WTC11 (cell line): ENCODE data around the gene SNAPC4. TPM values are rescaled to one million over a fixed set of nuclear protein-coding genes. Genes with fewer than 3 reads are reported as not detected.

Source experiments
- CREB1 ChIP-seq: sonication (generic); formaldehyde crosslinking; IDR thresholded peaks from 2 replicates; pipeline ENCODE4 v1.8.0; 2023; ENCODE audit warnings: mild to moderate bottlenecking, missing genetic modification reagents
- CREM ChIP-seq: sonication (generic); formaldehyde crosslinking; IDR thresholded peaks from 2 replicates; pipeline ENCODE4 v1.8.1; 2022; ENCODE audit warnings: mild to moderate bottlenecking, missing genetic modification reagents, moderate library complexity
- FOXJ3 ChIP-seq: sonication (generic); formaldehyde crosslinking; IDR thresholded peaks from 2 replicates; pipeline ENCODE4 v1.9.0; 2021; ENCODE audit warnings: missing genetic modification reagents, mild to moderate bottlenecking, borderline replicate concordance
- FOXP1 ChIP-seq: sonication (generic); formaldehyde crosslinking; IDR thresholded peaks from 2 replicates; pipeline ENCODE4 v1.8.0; 2022; ENCODE audit warnings: missing genetic modification reagents, mild to moderate bottlenecking, moderate library complexity, borderline replicate concordance
- HMGA2 ChIP-seq: fragments of 250-450 bp; sonication (Bioruptor Pico); IDR thresholded peaks from 2 replicates; pipeline ENCODE4 v1.4.0; 2021; ENCODE audit warnings: mild to moderate bottlenecking, moderate library complexity
- HMGXB4 ChIP-seq: sonication (generic); formaldehyde crosslinking; IDR thresholded peaks from 2 replicates; pipeline ENCODE4 v1.8.1; 2023; ENCODE audit warnings: mild to moderate bottlenecking, moderate library complexity, missing genetic modification reagents
- JAZF1 ChIP-seq: fragments of 250-450 bp; sonication (Bioruptor Pico); IDR thresholded peaks from 2 replicates; pipeline ENCODE4 v1.9.0; 2021; ENCODE audit warnings: moderate library complexity, mild to moderate bottlenecking, inconsistent platforms
- MYBL2 ChIP-seq: sonication (generic); formaldehyde crosslinking; IDR thresholded peaks from 2 replicates; pipeline ENCODE4 v1.8.1; 2023; ENCODE audit warnings: mild to moderate bottlenecking, moderate library complexity, missing genetic modification reagents
- NFATC4 ChIP-seq: fragments of 250-450 bp; sonication (Bioruptor Pico); IDR thresholded peaks from 2 replicates; pipeline ENCODE4 v1.9.0; 2021; ENCODE audit warnings: mild to moderate bottlenecking
- NFYB ChIP-seq: sonication (generic); formaldehyde crosslinking; conservative IDR thresholded peaks from 2 replicates; pipeline ENCODE4 v1.8.0; 2022; ENCODE audit warnings: low read depth, missing genetic modification reagents
- NR2C2 ChIP-seq: sonication (generic); formaldehyde crosslinking; IDR thresholded peaks from 2 replicates; pipeline ENCODE4 v1.8.0; 2022; ENCODE audit warnings: mild to moderate bottlenecking, missing genetic modification reagents
- SMAD4 ChIP-seq: sonication (generic); formaldehyde crosslinking; IDR thresholded peaks from 2 replicates; pipeline ENCODE4 v1.8.0; 2022; ENCODE audit warnings: mild to moderate bottlenecking, missing genetic modification reagents
- SOX15 ChIP-seq: fragments of 250-450 bp; sonication (Bioruptor Pico); IDR thresholded peaks from 2 replicates; pipeline ENCODE4 v1.9.0; 2021; ENCODE audit warnings: mild to moderate bottlenecking
- TCF7 ChIP-seq: sonication (generic); formaldehyde crosslinking; IDR thresholded peaks from 2 replicates; pipeline ENCODE4 v1.8.0; 2022; ENCODE audit warnings: mild to moderate bottlenecking, low read depth, missing genetic modification reagents, moderate library complexity
- USF1 ChIP-seq: sonication (generic); formaldehyde crosslinking; IDR thresholded peaks from 2 replicates; pipeline ENCODE4 v1.8.0; 2022; ENCODE audit warnings: mild to moderate bottlenecking, missing genetic modification reagents
- ZMAT4 ChIP-seq: fragments of 250-450 bp; sonication (Bioruptor Pico); IDR thresholded peaks from 2 replicates; pipeline ENCODE4 v1.9.0; 2021; ENCODE audit warnings: mild to moderate bottlenecking
- ZNF138 ChIP-seq: sonication (generic); formaldehyde crosslinking; conservative IDR thresholded peaks from 2 replicates; pipeline ENCODE4 v1.8.1; 2022; ENCODE audit warnings: mild to moderate bottlenecking, moderate library complexity, missing genetic modification reagents
- ZNF396 ChIP-seq: fragments of 250-450 bp; sonication (Bioruptor Pico); IDR thresholded peaks from 2 replicates; pipeline ENCODE4 v1.8.0; 2021; ENCODE audit warnings: mild to moderate bottlenecking, moderate library complexity, borderline replicate concordance
- ZNF423 ChIP-seq: fragments of 250-450 bp; sonication (Bioruptor Pico); IDR thresholded peaks from 2 replicates; pipeline ENCODE4 v2.1.2; 2022; ENCODE audit warnings: mild to moderate bottlenecking, moderate library complexity
- ZNF512 ChIP-seq: sonication (generic); formaldehyde crosslinking; IDR thresholded peaks from 2 replicates; pipeline ENCODE4 v1.8.1; 2022; ENCODE audit warnings: missing genetic modification reagents, borderline replicate concordance
- ZNF532 ChIP-seq: fragments of 250-450 bp; sonication (Bioruptor Pico); IDR thresholded peaks from 2 replicates; pipeline ENCODE4 v1.9.0; 2021; ENCODE audit warnings: mild to moderate bottlenecking, borderline replicate concordance
- total RNA-seq: library from RNA; stranded (reverse); gene quantifications from 3 replicates; pipeline ENCODE4 v1.2.3, GENCODE V29; 2021
- TF ChIP-seq, protein P1 (sequence below): fragments of 250-450 bp; sonication (Bioruptor Pico); IDR thresholded peaks from 2 replicates; pipeline ENCODE4 v1.8.0; 2021; ENCODE audit warnings: mild to moderate bottlenecking
- TF ChIP-seq, protein P2 (sequence below): sonication (generic); formaldehyde crosslinking; IDR thresholded peaks from 2 replicates; pipeline ENCODE4 v1.8.0; 2022; ENCODE audit warnings: mild to moderate bottlenecking, missing genetic modification reagents
- TF ChIP-seq, protein P3 (sequence below): sonication (generic); formaldehyde crosslinking; IDR thresholded peaks from 2 replicates; pipeline ENCODE4 v1.8.0; 2022; ENCODE audit warnings: mild to moderate bottlenecking, missing genetic modification reagents
- TF ChIP-seq, protein P4 (sequence below): sonication (generic); formaldehyde crosslinking; IDR thresholded peaks from 2 replicates; pipeline ENCODE4 v1.8.1; 2023; ENCODE audit warnings: mild to moderate bottlenecking, missing genetic modification reagents

Gene SNAPC4
- total RNA-seq, 1 experiment from 2014 or later: 22.8 TPM

- TF ChIP-seq, protein P1, sequence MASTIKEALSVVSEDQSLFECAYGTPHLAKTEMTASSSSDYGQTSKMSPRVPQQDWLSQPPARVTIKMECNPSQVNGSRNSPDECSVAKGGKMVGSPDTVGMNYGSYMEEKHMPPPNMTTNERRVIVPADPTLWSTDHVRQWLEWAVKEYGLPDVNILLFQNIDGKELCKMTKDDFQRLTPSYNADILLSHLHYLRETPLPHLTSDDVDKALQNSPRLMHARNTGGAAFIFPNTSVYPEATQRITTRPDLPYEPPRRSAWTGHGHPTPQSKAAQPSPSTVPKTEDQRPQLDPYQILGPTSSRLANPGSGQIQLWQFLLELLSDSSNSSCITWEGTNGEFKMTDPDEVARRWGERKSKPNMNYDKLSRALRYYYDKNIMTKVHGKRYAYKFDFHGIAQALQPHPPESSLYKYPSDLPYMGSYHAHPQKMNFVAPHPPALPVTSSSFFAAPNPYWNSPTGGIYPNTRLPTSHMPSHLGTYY: 0 out of 2 replicates have a peak, but pooled peaks have one; percentile 33
- TF ChIP-seq NR2C2 (CRISPR knock-in tag): no peak
- TF ChIP-seq USF1 (CRISPR knock-in tag): no peak
- TF ChIP-seq ZNF138 (CRISPR knock-in tag): no peak
- TF ChIP-seq, protein P2, sequence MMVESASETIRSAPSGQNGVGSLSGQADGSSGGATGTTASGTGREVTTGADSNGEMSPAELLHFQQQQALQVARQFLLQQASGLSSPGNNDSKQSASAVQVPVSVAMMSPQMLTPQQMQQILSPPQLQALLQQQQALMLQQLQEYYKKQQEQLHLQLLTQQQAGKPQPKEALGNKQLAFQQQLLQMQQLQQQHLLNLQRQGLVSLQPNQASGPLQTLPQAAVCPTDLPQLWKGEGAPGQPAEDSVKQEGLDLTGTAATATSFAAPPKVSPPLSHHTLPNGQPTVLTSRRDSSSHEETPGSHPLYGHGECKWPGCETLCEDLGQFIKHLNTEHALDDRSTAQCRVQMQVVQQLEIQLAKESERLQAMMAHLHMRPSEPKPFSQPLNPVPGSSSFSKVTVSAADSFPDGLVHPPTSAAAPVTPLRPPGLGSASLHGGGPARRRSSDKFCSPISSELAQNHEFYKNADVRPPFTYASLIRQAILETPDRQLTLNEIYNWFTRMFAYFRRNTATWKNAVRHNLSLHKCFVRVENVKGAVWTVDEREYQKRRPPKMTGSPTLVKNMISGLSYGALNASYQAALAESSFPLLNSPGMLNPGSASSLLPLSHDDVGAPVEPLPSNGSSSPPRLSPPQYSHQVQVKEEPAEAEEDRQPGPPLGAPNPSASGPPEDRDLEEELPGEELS (CRISPR knock-in tag): peak; percentile 40; the same call in 1 of the 2 replicates
- peak; percentile 4; the same call in 1 of the 2 replicates for TF ChIP-seq ZNF532 (CRISPR knock-in tag)
- TF ChIP-seq FOXP1 (CRISPR knock-in tag): no peak
- peak; percentile 63 for TF ChIP-seq MYBL2
- TF ChIP-seq FOXJ3 (CRISPR knock-in tag): no peak
- peak; percentile 80; the same call in 1 of the 2 replicates for TF ChIP-seq CREM
- TF ChIP-seq ZMAT4 (CRISPR knock-in tag): no peak
- no peak for TF ChIP-seq SOX15 (CRISPR knock-in tag)
- TF ChIP-seq HMGXB4 (CRISPR knock-in tag): peak; percentile 64; the same call in 1 of the 2 replicates
- TF ChIP-seq, protein P3, sequence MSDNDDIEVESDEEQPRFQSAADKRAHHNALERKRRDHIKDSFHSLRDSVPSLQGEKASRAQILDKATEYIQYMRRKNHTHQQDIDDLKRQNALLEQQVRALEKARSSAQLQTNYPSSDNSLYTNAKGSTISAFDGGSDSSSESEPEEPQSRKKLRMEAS (CRISPR knock-in tag): no peak; the same call in none of the 2 replicates
- TF ChIP-seq NFYB (CRISPR knock-in tag): no peak; the same call in 1 of the 2 replicates
- TF ChIP-seq HMGA2: no peak
- TF ChIP-seq ZNF512 (CRISPR knock-in tag): no peak
- TF ChIP-seq JAZF1 (CRISPR knock-in tag): no peak
- TF ChIP-seq, protein P4, sequence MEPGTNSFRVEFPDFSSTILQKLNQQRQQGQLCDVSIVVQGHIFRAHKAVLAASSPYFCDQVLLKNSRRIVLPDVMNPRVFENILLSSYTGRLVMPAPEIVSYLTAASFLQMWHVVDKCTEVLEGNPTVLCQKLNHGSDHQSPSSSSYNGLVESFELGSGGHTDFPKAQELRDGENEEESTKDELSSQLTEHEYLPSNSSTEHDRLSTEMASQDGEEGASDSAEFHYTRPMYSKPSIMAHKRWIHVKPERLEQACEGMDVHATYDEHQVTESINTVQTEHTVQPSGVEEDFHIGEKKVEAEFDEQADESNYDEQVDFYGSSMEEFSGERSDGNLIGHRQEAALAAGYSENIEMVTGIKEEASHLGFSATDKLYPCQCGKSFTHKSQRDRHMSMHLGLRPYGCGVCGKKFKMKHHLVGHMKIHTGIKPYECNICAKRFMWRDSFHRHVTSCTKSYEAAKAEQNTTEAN (CRISPR knock-in tag): no peak
- TF ChIP-seq SMAD4 (CRISPR knock-in tag): no peak
- TF ChIP-seq NFATC4 (CRISPR knock-in tag): peak; percentile 44; the same call in 1 of the 2 replicates
- TF ChIP-seq TCF7 (CRISPR knock-in tag): no peak
- no peak for TF ChIP-seq CREB1 (CRISPR knock-in tag)
- no peak for TF ChIP-seq ZNF423 (CRISPR knock-in tag)
- no peak for TF ChIP-seq ZNF396 (CRISPR knock-in tag)
Observed at GRCh38 chr9:136400038-136400834, at the start of gene SNAPC4 (continued).
